ENCODE data around the gene SYNM.
"Not testable (repeated sequence)": the region's sequence is repeated elsewhere in the genome, so short reads cannot be mapped to it uniquely, and the experiment has no call there.

The SYNM gene

GRCh38 chr15:99104788-99105513, at the start of gene SYNM:
SYNM (plus strand) TSS chr15:99105080; CDS start chr15:99105200, 120 bp downstream.
- no peak for FAIRE-seq
- peak; percentile 93 for DNase-seq (ENCODE audit: insufficient read length, low spot score)

GRCh38 chr15:99055555-99056134, 49.2 kb upstream of the SYNM start:
- FAIRE-seq: no peak
- DNase-seq (ENCODE audit: insufficient read length, low spot score): no peak

- DNase-seq (ENCODE audit: insufficient read length, low spot score) (no peak), FAIRE-seq (no peak)
Measured at GRCh38 chr15:99057020-99057419, 47.9 kb upstream of the SYNM start.

GRCh38 chr15:99057697-99058420, 47.0 kb upstream of the SYNM start:
- DNase-seq (ENCODE audit: insufficient read length, low spot score) (no peak), FAIRE-seq (no peak)

DNA sequence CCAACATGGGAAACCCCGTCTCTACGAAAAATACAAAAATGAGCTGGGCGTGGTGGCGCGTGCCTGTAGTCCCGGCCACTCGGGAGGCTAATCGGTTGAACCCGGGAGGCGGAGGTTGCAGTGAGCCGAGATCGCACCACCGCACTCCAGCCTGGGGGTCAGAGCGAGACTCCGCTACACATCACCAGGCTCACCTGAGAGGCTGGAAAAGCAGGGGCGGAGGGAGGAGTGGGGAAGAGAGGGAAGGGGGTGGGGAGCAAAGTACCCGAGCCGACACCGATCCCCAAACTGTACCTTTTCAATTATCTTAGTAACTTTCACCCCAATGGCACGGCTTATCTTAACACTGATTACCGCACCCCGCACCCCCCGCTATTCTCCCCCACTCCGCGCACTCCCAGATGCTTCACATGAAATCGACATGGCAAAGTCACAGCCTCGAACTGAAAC, 46.4 kb upstream of the SYNM start:
- no peak for DNase-seq (ENCODE audit: insufficient read length, low spot score)
- no peak for FAIRE-seq

- no peak for FAIRE-seq
Measured at GRCh38 chr15:99059010-99059981, 45.6 kb upstream of the SYNM start.

GRCh38 chr15:99060186-99060585, 44.7 kb upstream of the SYNM start:
- FAIRE-seq; DNase-seq (ENCODE audit: insufficient read length, low spot score): not testable (repeated sequence)

More at GRCh38 chr15:99059010-99059981, 45.6 kb upstream of the SYNM start:
- peak; percentile 78 for DNase-seq (ENCODE audit: insufficient read length, low spot score)

GRCh38 chr15:99062226-99062625, 42.7 kb upstream of the SYNM start:
- FAIRE-seq (no peak), DNase-seq (ENCODE audit: insufficient read length, low spot score) (no peak)

DNA sequence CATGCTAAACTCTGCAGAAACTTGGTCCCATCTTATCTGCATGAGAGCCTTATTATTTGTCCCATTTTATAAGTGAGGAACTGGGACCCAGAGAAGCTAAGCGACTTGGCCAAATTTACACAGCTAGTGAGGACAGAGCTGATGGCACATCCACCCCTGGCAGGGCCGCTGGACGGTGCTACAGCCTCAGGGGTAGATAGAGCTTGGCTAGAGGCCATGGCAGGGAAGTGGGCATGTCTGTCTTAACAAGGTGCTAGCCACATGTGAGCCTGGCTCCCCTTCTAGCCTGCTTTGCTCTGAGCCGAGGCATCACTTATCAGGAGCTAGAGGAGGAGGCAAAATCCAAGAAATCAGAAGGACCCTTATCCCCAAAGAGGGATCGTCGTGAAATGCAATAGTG, 36.7 kb upstream of the SYNM start:
- FAIRE-seq (no peak), DNase-seq (ENCODE audit: insufficient read length, low spot score) (no peak)

- FAIRE-seq (no peak), DNase-seq (ENCODE audit: insufficient read length, low spot score) (no peak)
Measured at GRCh38 chr15:99070208-99070607, 34.7 kb upstream of the SYNM start.

GRCh38 chr15:99071091-99071680, 33.7 kb upstream of the SYNM start:
- no peak for FAIRE-seq
- DNase-seq (ENCODE audit: insufficient read length, low spot score): no peak

DNA sequence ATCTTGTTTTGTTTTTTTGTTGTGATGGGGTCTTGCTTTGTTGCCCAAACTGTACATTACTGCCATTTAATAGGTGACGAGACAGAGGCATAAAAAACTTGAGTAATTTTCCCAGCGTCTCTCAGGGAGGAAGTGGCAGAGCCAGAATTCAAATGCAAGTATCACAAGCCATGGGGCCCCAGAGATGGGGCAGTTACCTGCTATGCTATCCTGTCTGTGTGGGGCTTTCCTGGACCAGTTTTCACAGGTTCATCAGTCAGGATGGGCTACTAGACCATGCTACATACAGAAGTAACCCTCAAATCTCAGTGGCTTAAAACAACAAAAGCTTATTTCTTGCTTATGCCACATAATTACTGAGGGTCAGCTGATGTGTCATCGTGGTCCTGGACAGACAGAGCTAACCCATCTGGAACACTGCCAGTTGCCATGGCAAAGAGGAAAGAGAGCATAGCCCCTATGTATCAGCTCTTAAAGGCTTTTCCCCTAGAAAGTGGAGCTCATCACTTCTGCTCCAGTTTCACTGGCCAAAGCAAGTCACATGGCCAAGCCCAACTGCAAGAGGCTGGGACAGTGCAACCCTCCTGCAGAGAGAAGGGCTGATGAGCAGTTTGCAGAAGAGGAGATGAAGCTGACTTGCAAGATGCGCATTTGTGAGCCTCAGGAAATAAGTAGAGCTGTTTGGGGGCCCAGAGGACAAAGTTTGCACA, 31.7 kb upstream of the SYNM start:
- no peak for DNase-seq (ENCODE audit: insufficient read length, low spot score)
- no peak for FAIRE-seq

DNA sequence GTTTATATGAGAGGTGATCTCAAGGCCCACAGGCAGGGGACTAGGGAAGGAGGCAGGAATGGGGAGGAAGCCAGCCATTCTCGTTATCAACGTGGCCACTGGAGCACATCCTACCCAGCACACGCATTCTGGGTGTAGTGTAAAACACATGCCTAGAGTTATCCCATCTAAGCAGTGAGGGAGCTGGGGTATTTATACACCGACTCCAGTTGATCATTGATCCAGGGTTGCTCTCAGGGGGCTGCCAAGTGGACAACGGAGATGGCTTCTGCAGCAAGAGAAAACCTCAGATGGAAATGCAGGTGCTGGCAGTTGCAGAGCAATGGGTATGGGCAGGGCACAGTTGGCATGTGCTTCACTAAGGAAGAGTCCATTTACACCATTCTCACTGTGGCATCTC, 30.4 kb upstream of the SYNM start:
- no peak for DNase-seq (ENCODE audit: insufficient read length, low spot score)
- FAIRE-seq: no peak

DNA sequence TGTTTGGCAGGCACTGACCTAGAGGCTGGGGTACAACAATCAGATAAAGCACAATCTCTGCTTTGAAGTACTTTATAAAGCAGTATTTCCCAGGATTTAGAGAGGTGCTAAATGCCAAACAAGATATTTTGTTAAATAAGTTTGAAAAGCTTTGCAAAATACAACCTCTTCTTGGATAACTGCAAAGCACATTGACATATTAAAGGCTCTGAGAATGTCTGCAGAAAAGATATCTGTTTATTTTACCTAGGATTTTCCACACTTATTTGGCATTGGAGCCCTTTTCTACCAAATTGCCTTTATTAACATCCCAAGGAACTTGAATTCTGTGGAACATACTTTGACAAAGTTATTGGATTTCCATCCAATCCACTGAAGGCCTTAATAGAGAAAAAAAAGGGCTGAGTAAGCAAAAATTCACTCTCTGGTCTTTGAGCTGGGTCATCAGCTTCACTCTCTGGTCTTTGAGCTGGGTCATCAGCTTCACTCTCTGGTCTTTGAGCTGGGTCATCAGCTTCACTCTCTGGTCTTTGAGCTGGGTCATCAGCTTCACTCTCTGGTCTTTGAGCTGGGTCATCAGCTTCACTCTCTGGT, 29.7 kb upstream of the SYNM start:
- not testable (repeated sequence) for FAIRE-seq; DNase-seq (ENCODE audit: insufficient read length, low spot score)

GRCh38 chr15:99076109-99076508, 28.8 kb upstream of the SYNM start:
- FAIRE-seq: no peak
- DNase-seq (ENCODE audit: insufficient read length, low spot score): no peak

- DNase-seq (ENCODE audit: insufficient read length, low spot score) (peak; percentile 50), FAIRE-seq (peak; percentile 74)
Measured at GRCh38 chr15:99076555-99077308, 28.1 kb upstream of the SYNM start.

DNA sequence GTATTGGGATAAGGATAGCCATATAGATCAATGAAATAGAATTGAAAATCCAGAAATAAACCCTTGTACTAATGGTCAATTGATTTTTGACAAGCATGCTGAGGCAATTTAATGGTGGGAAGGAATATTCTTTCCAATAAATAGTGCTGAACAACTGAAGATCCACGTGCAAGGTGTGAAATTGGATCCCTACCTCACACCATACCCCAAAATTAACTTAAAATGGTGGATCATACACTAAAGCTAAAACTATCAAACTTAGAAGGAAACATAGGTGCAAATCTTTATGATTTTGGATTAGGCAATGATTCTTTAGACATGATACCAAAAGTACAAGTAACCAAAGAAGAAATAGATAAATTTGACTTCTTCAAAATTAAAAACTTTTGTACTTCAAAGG, 22.1 kb upstream of the SYNM start:
- no peak for FAIRE-seq
- no peak for DNase-seq (ENCODE audit: insufficient read length, low spot score)

GRCh38 chr15:99084965-99085364, 19.9 kb upstream of the SYNM start:
- FAIRE-seq: no peak
- no peak for DNase-seq (ENCODE audit: insufficient read length, low spot score)

All from GM19239 (cell line).